22Rv1 (cell line): ENCODE measurements around the gene DPF3.

ENCODE experiments used
- ZFX ChIP-seq: fragments of 450-650 bp; IDR thresholded peaks from 2 replicates; pipeline ENCODE4 v1.6.1; 2017; ENCODE audit warnings: antibody characterized with exemption, borderline replicate concordance
- TF ChIP-seq, protein P1 (sequence below): fragments of 450-650 bp; IDR thresholded peaks from 2 replicates; pipeline ENCODE4 v1.5.1; 2017; ENCODE audit warnings: mild to moderate bottlenecking

DNA sequence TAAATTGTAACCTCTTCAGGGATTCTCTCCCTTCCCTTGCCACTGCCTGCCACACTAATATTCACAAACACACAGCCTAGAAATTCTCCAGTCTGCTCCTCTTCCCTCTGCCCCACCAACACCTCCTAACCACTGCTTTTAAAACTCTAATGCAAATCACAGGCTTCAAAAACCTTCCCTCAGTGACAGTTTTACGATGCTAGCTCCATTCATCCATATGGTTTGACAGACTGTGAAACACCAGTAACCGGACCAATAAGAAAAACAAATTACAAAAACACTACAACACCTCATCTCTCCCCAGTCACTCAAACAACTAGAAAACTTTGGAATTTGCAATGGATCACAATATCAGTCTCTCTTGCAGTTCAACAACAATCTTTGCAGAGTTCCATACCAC is 5.7 kb downstream of the DPF3 start:
- no peak for TF ChIP-seq ZFX
- TF ChIP-seq, protein P1, sequence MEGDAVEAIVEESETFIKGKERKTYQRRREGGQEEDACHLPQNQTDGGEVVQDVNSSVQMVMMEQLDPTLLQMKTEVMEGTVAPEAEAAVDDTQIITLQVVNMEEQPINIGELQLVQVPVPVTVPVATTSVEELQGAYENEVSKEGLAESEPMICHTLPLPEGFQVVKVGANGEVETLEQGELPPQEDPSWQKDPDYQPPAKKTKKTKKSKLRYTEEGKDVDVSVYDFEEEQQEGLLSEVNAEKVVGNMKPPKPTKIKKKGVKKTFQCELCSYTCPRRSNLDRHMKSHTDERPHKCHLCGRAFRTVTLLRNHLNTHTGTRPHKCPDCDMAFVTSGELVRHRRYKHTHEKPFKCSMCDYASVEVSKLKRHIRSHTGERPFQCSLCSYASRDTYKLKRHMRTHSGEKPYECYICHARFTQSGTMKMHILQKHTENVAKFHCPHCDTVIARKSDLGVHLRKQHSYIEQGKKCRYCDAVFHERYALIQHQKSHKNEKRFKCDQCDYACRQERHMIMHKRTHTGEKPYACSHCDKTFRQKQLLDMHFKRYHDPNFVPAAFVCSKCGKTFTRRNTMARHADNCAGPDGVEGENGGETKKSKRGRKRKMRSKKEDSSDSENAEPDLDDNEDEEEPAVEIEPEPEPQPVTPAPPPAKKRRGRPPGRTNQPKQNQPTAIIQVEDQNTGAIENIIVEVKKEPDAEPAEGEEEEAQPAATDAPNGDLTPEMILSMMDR: no peak
